ENCODE measurements around the gene CDYL. TPM values are rescaled to one million over a fixed set of nuclear protein-coding genes. Genes with fewer than 3 reads are reported as not detected.

CDYL gene
- total and polyA plus RNA-seq, 10 donors: 6.8 to 48.4 (median 35.3) TPM

DNA sequence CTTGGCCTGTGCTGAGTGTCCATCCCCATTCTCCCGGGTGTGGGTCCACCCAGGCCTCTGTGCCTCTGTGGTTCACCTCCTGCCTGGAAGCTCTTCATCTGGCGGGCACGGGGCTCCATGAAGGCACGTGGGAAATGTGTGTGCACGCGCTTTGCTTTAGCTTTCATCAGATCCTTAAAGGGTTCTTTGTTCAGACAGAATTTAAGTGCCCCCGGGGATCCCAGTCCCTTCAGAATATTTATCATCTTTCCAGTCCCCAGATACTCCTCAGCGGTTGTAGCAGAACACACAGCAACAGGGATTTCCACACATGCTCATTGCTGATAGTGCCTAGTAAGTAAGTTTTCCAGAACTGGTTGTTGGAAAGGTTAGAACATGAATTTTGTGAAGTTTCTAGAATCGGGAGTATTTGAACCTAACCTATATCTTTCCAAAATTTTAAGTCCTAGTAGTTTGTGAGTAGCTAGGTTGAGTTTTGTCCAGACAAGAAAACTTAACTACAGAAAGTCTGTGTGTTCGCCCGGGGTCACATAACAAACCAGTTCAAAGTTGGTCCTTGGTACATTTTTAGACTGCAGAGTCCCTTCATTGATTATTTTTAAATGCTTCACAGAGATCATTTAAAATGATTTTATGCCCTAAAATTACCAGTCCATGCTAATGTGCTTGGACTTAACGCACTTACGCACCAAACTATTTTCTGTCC, 159.9 kb downstream of the CDYL start:
- Histone ChIP-seq H3K9me3 (no peaks in the 10 kb centered on the region), H3K36me3 (peaks cover 0 to 49% (median 4%) of the 10 kb centered on the region in 6 donors), H3K27ac (no peak overlapping the region), H3K4me1 (peaks cover 0 to 65% (median 18%) of the 10 kb centered on the region in 6 donors), H3K4me3 (no peak overlapping the region), H3K27me3 (replicated peaks in 1 of 7) (no peaks in the 10 kb centered on the region)
- intact Hi-C loops (cut with DNase I; ENCODE audit: low total_unique reads): loop anchor here (10.0 kb wide), 2 partner anchors 151 to 651 kb away; no protein-coding TSS in a partner anchor
- DNase-seq: no peak
- 84 to 88% (median 86%) methylated on average over 12 to 13 of the region's 13 CpGs for WGBS, 5 donors
- TF ChIP-seq POLR2AphosphoS5 (IDR thresholded peaks at IDR 0.05) (no peak), POLR2A (IDR thresholded peaks at IDR 0.05) (no peak)
- TF ChIP-seq, protein P1, sequence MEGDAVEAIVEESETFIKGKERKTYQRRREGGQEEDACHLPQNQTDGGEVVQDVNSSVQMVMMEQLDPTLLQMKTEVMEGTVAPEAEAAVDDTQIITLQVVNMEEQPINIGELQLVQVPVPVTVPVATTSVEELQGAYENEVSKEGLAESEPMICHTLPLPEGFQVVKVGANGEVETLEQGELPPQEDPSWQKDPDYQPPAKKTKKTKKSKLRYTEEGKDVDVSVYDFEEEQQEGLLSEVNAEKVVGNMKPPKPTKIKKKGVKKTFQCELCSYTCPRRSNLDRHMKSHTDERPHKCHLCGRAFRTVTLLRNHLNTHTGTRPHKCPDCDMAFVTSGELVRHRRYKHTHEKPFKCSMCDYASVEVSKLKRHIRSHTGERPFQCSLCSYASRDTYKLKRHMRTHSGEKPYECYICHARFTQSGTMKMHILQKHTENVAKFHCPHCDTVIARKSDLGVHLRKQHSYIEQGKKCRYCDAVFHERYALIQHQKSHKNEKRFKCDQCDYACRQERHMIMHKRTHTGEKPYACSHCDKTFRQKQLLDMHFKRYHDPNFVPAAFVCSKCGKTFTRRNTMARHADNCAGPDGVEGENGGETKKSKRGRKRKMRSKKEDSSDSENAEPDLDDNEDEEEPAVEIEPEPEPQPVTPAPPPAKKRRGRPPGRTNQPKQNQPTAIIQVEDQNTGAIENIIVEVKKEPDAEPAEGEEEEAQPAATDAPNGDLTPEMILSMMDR (IDR thresholded peaks at IDR 0.05 in 8 of 11, conservative IDR thresholded peaks at IDR 0.05 in 3 of 11): no peak

DNA sequence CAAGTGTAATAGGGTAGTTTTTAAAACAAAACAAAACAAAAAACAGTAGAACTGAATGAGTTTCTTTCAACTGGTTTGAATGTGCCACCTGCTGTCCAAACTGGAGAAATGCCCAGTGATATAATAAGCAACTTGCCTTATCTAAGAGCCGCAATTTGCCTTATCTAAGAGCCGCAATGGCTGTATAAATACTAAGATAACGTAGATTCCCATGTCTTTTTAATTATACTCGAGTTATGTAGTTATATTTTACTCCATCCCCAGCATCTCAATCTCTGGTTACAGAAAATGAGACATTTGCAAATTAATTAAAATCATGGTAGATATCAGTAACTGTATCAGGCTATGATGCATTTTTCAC, 160.5 kb downstream of the CDYL start:
- Histone ChIP-seq H3K36me3 (peaks cover 0 to 50% (median 4%) of the 10 kb centered on the region in 6 donors), H3K9me3 (no peaks in the 10 kb centered on the region), H3K4me3 (no peak overlapping the region), H3K27me3 (replicated peaks in 1 of 7) (no peaks in the 10 kb centered on the region), H3K4me1 (peaks cover 0 to 68% (median 18%) of the 10 kb centered on the region in 6 donors), H3K27ac (no peak overlapping the region)
- intact Hi-C loops (cut with DNase I; ENCODE audit: low total_unique reads): loop anchor here (10.0 kb wide), 2 partner anchors 152 to 652 kb away; no protein-coding TSS in a partner anchor
- WGBS, 5 donors: 30 to 39% (median 35%) methylated on average over 4 of the region's 4 CpGs
- TF ChIP-seq, protein P1 (IDR thresholded peaks at IDR 0.05 in 8 of 11, conservative IDR thresholded peaks at IDR 0.05 in 3 of 11): peak; percentile 16 to 74 (median 65)
- TF ChIP-seq POLR2A (IDR thresholded peaks at IDR 0.05) (no peak), POLR2AphosphoS5 (IDR thresholded peaks at IDR 0.05) (no peak)
- no peak for DNase-seq

DNA sequence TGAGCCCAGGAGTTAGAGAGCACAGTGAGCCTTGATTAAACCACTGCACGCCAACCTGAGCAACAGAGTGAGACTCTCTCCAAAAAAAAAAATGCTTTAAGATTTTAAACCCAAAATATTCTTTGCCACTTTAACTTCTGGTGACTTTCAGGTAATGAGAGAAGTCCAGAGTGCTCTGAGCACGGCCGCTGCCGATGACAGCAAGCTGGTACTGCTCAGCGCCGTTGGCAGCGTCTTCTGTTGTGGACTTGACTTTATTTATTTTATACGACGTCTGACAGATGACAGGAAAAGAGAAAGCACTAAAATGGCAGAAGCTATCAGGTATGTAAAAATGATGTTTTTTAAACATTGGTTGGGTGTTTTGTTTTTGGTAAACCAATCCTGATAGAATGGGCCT, 161.2 kb downstream of the CDYL start:
- H3K27ac ChIP-seq: no peak overlapping the region
- intact Hi-C loops (cut with DNase I; ENCODE audit: low total_unique reads): loop anchor here (10.0 kb wide), 2 partner anchors 153 to 653 kb away; no protein-coding TSS in a partner anchor
- H3K27me3 ChIP-seq (replicated peaks in 1 of 7): no peaks in the 10 kb centered on the region
- H3K9me3 ChIP-seq: no peaks in the 10 kb centered on the region
- no peak overlapping the region for H3K4me3 ChIP-seq
- peaks cover 0 to 50% (median 4%) of the 10 kb centered on the region in 6 donors for H3K36me3 ChIP-seq
- TF ChIP-seq POLR2A (IDR thresholded peaks at IDR 0.05) (no peak), POLR2AphosphoS5 (IDR thresholded peaks at IDR 0.05) (no peak)
- TF ChIP-seq, protein P1 (IDR thresholded peaks at IDR 0.05 in 8 of 11, conservative IDR thresholded peaks at IDR 0.05 in 3 of 11): no peak
- WGBS, 5 donors: 96 to 97% (median 96%) methylated on average over 9 of the region's 9 CpGs
- no peak for DNase-seq
- H3K4me1 ChIP-seq: peaks cover 2 to 68% (median 22%) of the 10 kb centered on the region in 6 donors

DNA sequence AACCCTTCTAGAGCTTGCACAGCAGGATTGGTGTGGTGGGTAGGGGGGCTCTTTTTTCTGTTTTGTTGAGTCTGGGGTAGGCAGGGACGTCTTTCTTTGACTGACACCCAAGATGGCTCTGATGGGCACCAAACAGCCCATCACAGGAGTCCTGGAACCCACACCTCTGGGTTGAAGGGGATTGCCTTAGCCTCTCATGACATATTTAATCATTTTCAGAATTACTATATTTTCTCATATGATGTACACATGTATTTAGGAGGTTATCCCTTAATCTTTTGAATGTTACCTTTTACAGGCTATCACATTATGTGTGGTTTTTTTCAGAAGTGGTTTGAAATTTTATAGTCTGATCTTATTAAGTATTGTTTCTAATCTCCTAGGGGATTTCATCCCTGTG, 163.0 kb downstream of the CDYL start:
- H3K4me3 ChIP-seq: no peak overlapping the region
- no peak for DNase-seq
- intact Hi-C loops (cut with DNase I; ENCODE audit: low total_unique reads): loop anchor here (10.0 kb wide), 2 partner anchors 154 to 654 kb away; no protein-coding TSS in a partner anchor
- H3K27me3 ChIP-seq (replicated peaks in 1 of 7): no peaks in the 10 kb centered on the region
- no peaks in the 10 kb centered on the region for H3K9me3 ChIP-seq
- peaks cover 7 to 63% (median 25%) of the 10 kb centered on the region in 6 donors for H3K4me1 ChIP-seq
- WGBS, 5 donors: 73 to 95% (median 85%) methylated on average over 1 of the region's 1 CpG
- TF ChIP-seq POLR2AphosphoS5 (IDR thresholded peaks at IDR 0.05) (no peak), POLR2A (IDR thresholded peaks at IDR 0.05) (no peak)
- TF ChIP-seq, protein P1 (IDR thresholded peaks at IDR 0.05 in 8 of 11, conservative IDR thresholded peaks at IDR 0.05 in 3 of 11): no peak
- no peak overlapping the region for H3K27ac ChIP-seq
- peaks cover 0 to 66% (median 4%) of the 10 kb centered on the region in 6 donors for H3K36me3 ChIP-seq
